ENCODE results near the gene MAST4.

GRCh38 chr5:67146574-67146973, 550.4 kb downstream of the MAST4 start:
- TF ChIP-seq EZH2 (IDR thresholded peaks at IDR 0.05; ENCODE audit: insufficient read depth, poor library complexity, severe bottlenecking) (no peak), EZH2phosphoT487 (IDR thresholded peaks at IDR 0.05; ENCODE audit: insufficient read depth, low read depth) (no peak)
